Calu3 (cell line): ENCODE data around the gene LCP2. TPM values are rescaled to one million over a fixed set of nuclear protein-coding genes. Genes with fewer than 3 reads are reported as not detected.

Experiments used
- BruUV-seq: library from RNA; stranded (reverse); fragments of 400-500 nt; replicated peaks from 2 replicates; lab custom pipeline; 2021; lab: Mats Ljungman, UMichigan
- CTCF ChIA-PET: fragments of 300-600 bp; sonication (Branson Sonifier 250); formaldehyde crosslinking; loops from one replicate; lab custom pipeline; 2022; ENCODE audit warnings: antibody characterized with exemption; lab: Charles Lee
- DNase-seq: peaks from one replicate; pipeline ENCODE4 v3.0.0; 2022
- H3K27ac Mint-ChIP-seq: one replicate; pipeline ENCODE4 v1.8.0; 2022; ENCODE audit warnings: mixed read lengths; ENCODE audit not compliant: unreplicated experiment
- H3K27me3 Mint-ChIP-seq: one replicate; pipeline ENCODE4 v1.8.0; 2022; ENCODE audit warnings: mixed read lengths; ENCODE audit not compliant: unreplicated experiment
- H3K36me3 Mint-ChIP-seq: one replicate; pipeline ENCODE4 v1.8.0; 2022; ENCODE audit warnings: mild to moderate bottlenecking, moderate library complexity, mixed read lengths; ENCODE audit not compliant: insufficient read depth, unreplicated experiment
- H3K4me1 Mint-ChIP-seq: one replicate; pipeline ENCODE4 v1.8.0; 2022; ENCODE audit warnings: mild to moderate bottlenecking, low read depth, mixed read lengths; ENCODE audit not compliant: unreplicated experiment
- H3K4me3 Mint-ChIP-seq: one replicate; pipeline ENCODE4 v1.8.0; 2022; ENCODE audit warnings: mild to moderate bottlenecking, low read depth, moderate library complexity, mixed read lengths; ENCODE audit not compliant: unreplicated experiment
- H3K9me3 Mint-ChIP-seq: one replicate; pipeline ENCODE4 v1.8.0; 2022; ENCODE audit warnings: low read depth, mixed read lengths; ENCODE audit not compliant: unreplicated experiment
- CTCF ChIP-seq: fragments of 200-600 bp; IDR thresholded peaks from one replicate; pipeline ENCODE4 v1.8.0; 2022; ENCODE audit warnings: antibody characterized with exemption; ENCODE audit not compliant: unreplicated experiment
- intact Hi-C: fragments of 100-400 bp; cut with micrococcal nuclease; formaldehyde crosslinking; loops from one replicate; pipeline ENCODE4 v1.10.0; 2022; ENCODE audit not compliant: unreplicated experiment
- total RNA-seq: library from RNA; stranded (reverse); gene quantifications from 2 replicates; pipeline ENCODE4 v1.2.3, GENCODE V29; 2022

The LCP2 gene
- total RNA-seq, 1 experiment from 2014 or later: not detected

GRCh38 chr5:170202117-170202516 lies 95.5 kb downstream of the LCP2 start:
- BruUV-seq: no TSS peak
- no peak overlapping the region for H3K4me3 Mint-ChIP-seq
- H3K4me1 Mint-ChIP-seq: no peaks in the 10 kb centered on the region
- intact Hi-C loops: no loop called here
- DNase-seq: no peak
- H3K27ac Mint-ChIP-seq: no peak overlapping the region
- CTCF ChIA-PET: interaction anchor here (0.7 to 1.1 kb wide), 3 partner anchors 14 to 199 kb away, joined by 3 to 7 read pairs (median 3); no protein-coding TSS in a partner anchor
- H3K27me3 Mint-ChIP-seq: peaks cover 98% of the 10 kb centered on the region
- H3K9me3 Mint-ChIP-seq: no peaks in the 10 kb centered on the region
- TF ChIP-seq CTCF: no peak
- H3K36me3 Mint-ChIP-seq: no peaks in the 10 kb centered on the region

GRCh38 chr5:170201311-170201710 lies 96.3 kb downstream of the LCP2 start:
- TF ChIP-seq CTCF: no peak
- intact Hi-C loops: no loop called here
- CTCF ChIA-PET: interaction anchor here (0.7 to 1.1 kb wide), 2 partner anchors 18 to 199 kb away, joined by 3 to 4 read pairs; no protein-coding TSS in a partner anchor
- no peak overlapping the region for H3K27ac Mint-ChIP-seq
- no peak for DNase-seq
- BruUV-seq: no TSS peak
- H3K36me3 Mint-ChIP-seq: no peaks in the 10 kb centered on the region
- H3K4me1 Mint-ChIP-seq: no peaks in the 10 kb centered on the region
- H3K4me3 Mint-ChIP-seq: no peak overlapping the region
- peaks cover 98% of the 10 kb centered on the region for H3K27me3 Mint-ChIP-seq
- no peaks in the 10 kb centered on the region for H3K9me3 Mint-ChIP-seq

GRCh38 chr5:170200876-170201275 lies 96.7 kb downstream of the LCP2 start:
- no peaks in the 10 kb centered on the region for H3K9me3 Mint-ChIP-seq
- intact Hi-C loops: no loop called here
- DNase-seq: no peak
- peaks cover 98% of the 10 kb centered on the region for H3K27me3 Mint-ChIP-seq
- H3K36me3 Mint-ChIP-seq: no peaks in the 10 kb centered on the region
- BruUV-seq: no TSS peak
- no peak overlapping the region for H3K4me3 Mint-ChIP-seq
- H3K4me1 Mint-ChIP-seq: no peaks in the 10 kb centered on the region
- CTCF ChIA-PET: interaction anchor here (1.1 kb wide), 1 partner anchor 18 kb away, joined by 4 read pairs; no protein-coding TSS in a partner anchor
- no peak for TF ChIP-seq CTCF
- H3K27ac Mint-ChIP-seq: no peak overlapping the region

Other genes with a start within 250 kb of the LCP2 start
- not detected in 2 replicates for gene FOXI1, start 191.9 kb downstream of the LCP2 start, total RNA-seq
- not detected in 2 replicates for gene C5orf58, start 64.8 kb downstream of the LCP2 start, total RNA-seq
- not detected in 2 replicates for gene KCNMB1, start 91.6 kb upstream of the LCP2 start, total RNA-seq
- gene KCNIP1, start 206.2 kb upstream of the LCP2 start, total RNA-seq: not detected in 2 replicates